DND-41 (cell line): ENCODE data around the gene FREY1.

Source experiments
- EZH2 ChIP-seq: IDR thresholded peaks from 3 replicates; pipeline ENCODE4 v1.6.1; 2012; ENCODE audit warnings: borderline replicate concordance, low read depth, mild to moderate bottlenecking, moderate library complexity, low read length, inconsistent platforms; ENCODE audit not compliant: severe bottlenecking
- TF ChIP-seq, protein P1 (sequence below): IDR thresholded peaks from 2 replicates; pipeline ENCODE4 v1.5.1; 2012; ENCODE audit warnings: borderline replicate concordance, low read length, moderate library complexity, mild to moderate bottlenecking; ENCODE audit not compliant: poor library complexity, severe bottlenecking; ENCODE audit errors: extremely low read depth

DNA sequence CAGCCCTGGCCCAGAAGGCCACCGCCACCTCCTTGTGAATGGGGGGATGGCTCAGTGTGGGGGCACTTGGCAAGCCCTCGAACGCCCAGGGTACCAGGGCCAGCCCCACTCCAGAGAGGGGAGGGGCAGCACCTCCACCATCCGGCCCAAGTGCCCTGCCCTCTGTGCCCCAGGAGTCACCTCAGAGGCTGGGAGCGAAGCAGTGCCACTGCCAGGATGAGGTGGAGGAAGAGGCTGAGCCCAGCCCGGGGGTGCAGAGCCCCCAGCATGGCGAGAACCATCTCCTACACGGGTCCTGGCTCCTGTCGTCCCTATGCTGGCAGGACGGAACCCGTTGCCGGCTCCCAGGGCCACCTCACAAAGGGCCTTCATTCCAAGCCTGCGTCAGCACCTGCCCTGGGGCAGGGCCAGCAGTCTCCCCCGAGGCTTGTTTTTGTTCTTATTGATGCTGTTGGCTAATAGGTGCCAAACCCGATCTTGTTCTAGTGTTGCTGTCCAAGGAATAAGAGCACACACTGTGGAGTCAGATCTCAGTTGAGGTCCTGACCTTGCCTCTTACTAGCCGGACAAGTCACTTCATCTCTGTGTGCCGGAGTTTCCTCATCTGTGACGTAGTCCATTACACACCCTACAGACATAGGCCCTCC lies at the start of gene FREY1:
- TF ChIP-seq, protein P1, sequence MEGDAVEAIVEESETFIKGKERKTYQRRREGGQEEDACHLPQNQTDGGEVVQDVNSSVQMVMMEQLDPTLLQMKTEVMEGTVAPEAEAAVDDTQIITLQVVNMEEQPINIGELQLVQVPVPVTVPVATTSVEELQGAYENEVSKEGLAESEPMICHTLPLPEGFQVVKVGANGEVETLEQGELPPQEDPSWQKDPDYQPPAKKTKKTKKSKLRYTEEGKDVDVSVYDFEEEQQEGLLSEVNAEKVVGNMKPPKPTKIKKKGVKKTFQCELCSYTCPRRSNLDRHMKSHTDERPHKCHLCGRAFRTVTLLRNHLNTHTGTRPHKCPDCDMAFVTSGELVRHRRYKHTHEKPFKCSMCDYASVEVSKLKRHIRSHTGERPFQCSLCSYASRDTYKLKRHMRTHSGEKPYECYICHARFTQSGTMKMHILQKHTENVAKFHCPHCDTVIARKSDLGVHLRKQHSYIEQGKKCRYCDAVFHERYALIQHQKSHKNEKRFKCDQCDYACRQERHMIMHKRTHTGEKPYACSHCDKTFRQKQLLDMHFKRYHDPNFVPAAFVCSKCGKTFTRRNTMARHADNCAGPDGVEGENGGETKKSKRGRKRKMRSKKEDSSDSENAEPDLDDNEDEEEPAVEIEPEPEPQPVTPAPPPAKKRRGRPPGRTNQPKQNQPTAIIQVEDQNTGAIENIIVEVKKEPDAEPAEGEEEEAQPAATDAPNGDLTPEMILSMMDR, result no peak
- no peak for TF ChIP-seq EZH2
